Measurements from ENCODE around the gene FREM3.
"Not testable (repeated sequence)": the region's sequence is repeated elsewhere in the genome, so short reads cannot be mapped to it uniquely, and the experiment has no call there.

GRCh38 chr4:143528046-143528445 is 172.4 kb downstream of the FREM3 start:
- TF ChIP-seq EZH2 (IDR thresholded peaks at IDR 0.05; ENCODE audit: low read depth, low read length, severe bottlenecking); CTCF (IDR thresholded peaks at IDR 0.05; ENCODE audit: control extremely low read depth in 1 of 3, insufficient read depth in 1 of 3, low read depth in 1 of 3, low read length in 3 of 3); CHD7 (IDR thresholded peaks at IDR 0.05; ENCODE audit: insufficient replicate concordance, low read length); POLR2A (IDR thresholded peaks at IDR 0.05; ENCODE audit: control extremely low read depth in 1 of 2, low read depth in 2 of 2, low read length in 2 of 2): not testable (repeated sequence)
